H9 (cell line): Measurements from ENCODE around the gene WIPF2. TPM values are rescaled to one million over a fixed set of nuclear protein-coding genes. Genes with fewer than 3 reads are reported as not detected.
"Not testable (repeated sequence)": the region's sequence is repeated elsewhere in the genome, so short reads cannot be mapped to it uniquely, and the experiment has no call there.

Source experiments
- DNase-seq: peaks from one replicate; pipeline ENCODE4 v3.0.0-alpha.2; 2017
- H2AFZ ChIP-seq: one replicate; pipeline ENCODE4 v1.6.1; 2013; ENCODE audit warnings: mild to moderate bottlenecking, low read length, control low read depth, moderate library complexity
- H2AK5ac ChIP-seq: 2 replicates; pipeline ENCODE4 v1.6.1; 2013; ENCODE audit warnings: low read length, control low read depth, mixed read lengths; ENCODE audit not compliant: insufficient read length
- H2BK120ac ChIP-seq: one replicate; pipeline ENCODE4 v1.6.1; 2013; ENCODE audit warnings: low read depth, mild to moderate bottlenecking, low read length, control low read depth, inconsistent platforms; ENCODE audit not compliant: poor library complexity, severe bottlenecking
- H2BK12ac ChIP-seq: 2 replicates; pipeline ENCODE4 v1.6.1; 2013; ENCODE audit warnings: low read length, control low read depth, mixed read lengths, low read depth; ENCODE audit not compliant: insufficient read length
- H2BK15ac ChIP-seq: 2 replicates; pipeline ENCODE4 v1.6.1; 2013; ENCODE audit warnings: low read depth, low read length, control low read depth
- H2BK20ac ChIP-seq: one replicate; pipeline ENCODE4 v1.6.1; 2013; ENCODE audit warnings: low read depth, mild to moderate bottlenecking, low read length, control low read depth, inconsistent platforms; ENCODE audit not compliant: poor library complexity, severe bottlenecking
- H2BK5ac ChIP-seq: 2 replicates; pipeline ENCODE4 v1.6.1; 2013; ENCODE audit warnings: low read length, control low read depth, mixed read lengths; ENCODE audit not compliant: insufficient read length
- H3K14ac ChIP-seq: 2 replicates; pipeline ENCODE4 v1.6.1; 2013; ENCODE audit warnings: low read length, control low read depth; ENCODE audit not compliant: insufficient read depth
- H3K18ac ChIP-seq: 2 replicates; pipeline ENCODE4 v1.6.1; 2013; ENCODE audit warnings: low read depth, mild to moderate bottlenecking, mixed read lengths, low read length, control low read depth; ENCODE audit not compliant: insufficient read length
- H3K23ac ChIP-seq: 2 replicates; pipeline ENCODE4 v1.6.1; 2013; ENCODE audit warnings: low read length, control low read depth, mixed read lengths, low read depth; ENCODE audit not compliant: insufficient read length
- H3K23me2 ChIP-seq: 2 replicates; pipeline ENCODE4 v1.6.1; 2013; ENCODE audit warnings: low read depth, mild to moderate bottlenecking, mixed read lengths, low read length, control low read depth; ENCODE audit not compliant: insufficient read length, poor library complexity, severe bottlenecking
- H3K27ac ChIP-seq: 2 replicates; pipeline ENCODE4 v1.5.1; 2013; ENCODE audit warnings: low read length, control low read depth, mixed read lengths, low read depth; ENCODE audit not compliant: insufficient read length
- H3K27me3 ChIP-seq: 2 replicates; pipeline ENCODE4 v1.6.1; 2013; ENCODE audit warnings: low read length, control low read depth, inconsistent platforms; ENCODE audit not compliant: insufficient read depth
- H3K4ac ChIP-seq: 2 replicates; pipeline ENCODE4 v1.6.1; 2013; ENCODE audit warnings: low read depth, mild to moderate bottlenecking, control low read depth, inconsistent platforms, low read length, moderate library complexity
- H3K4me1 ChIP-seq: 2 replicates; pipeline ENCODE4 v1.6.1; 2013; ENCODE audit warnings: low read length, control low read depth, inconsistent platforms; ENCODE audit not compliant: insufficient read depth
- H3K4me2 ChIP-seq: 2 replicates; pipeline ENCODE4 v1.6.1; 2013; ENCODE audit warnings: low read length, control low read depth, mixed read lengths; ENCODE audit not compliant: insufficient read length, insufficient read depth
- H3K56ac ChIP-seq: 2 replicates; pipeline ENCODE4 v1.6.1; 2013; ENCODE audit warnings: low read depth, mild to moderate bottlenecking, mixed read lengths, low read length, control low read depth; ENCODE audit not compliant: insufficient read length
- H3K79me1 ChIP-seq: 2 replicates; pipeline ENCODE4 v1.6.1; 2013; ENCODE audit warnings: low read depth, mild to moderate bottlenecking, moderate library complexity, low read length, control low read depth, inconsistent platforms; ENCODE audit not compliant: insufficient read depth, poor library complexity, severe bottlenecking
- H3K79me2 ChIP-seq: 2 replicates; pipeline ENCODE4 v1.6.1; 2013; ENCODE audit warnings: low read length, control low read depth, inconsistent platforms; ENCODE audit not compliant: insufficient read depth
- H3K9ac ChIP-seq: 2 replicates; pipeline ENCODE4 v1.6.1; 2013; ENCODE audit warnings: low read length, control low read depth, mixed read lengths; ENCODE audit not compliant: insufficient read length; ENCODE audit errors: extremely low read depth
- H3K9me3 ChIP-seq: one replicate; pipeline ENCODE4 v1.6.1; 2013; ENCODE audit warnings: low read depth, low read length, inconsistent platforms; ENCODE audit not compliant: control insufficient read depth
- H3T11ph ChIP-seq: one replicate; pipeline ENCODE4 v1.6.1; 2013; ENCODE audit warnings: mild to moderate bottlenecking, low read length, control low read depth, inconsistent platforms
- H4K20me1 ChIP-seq: one replicate; pipeline ENCODE4 v1.6.1; 2013; ENCODE audit not compliant: control insufficient read depth, insufficient read length, insufficient read depth
- H4K5ac ChIP-seq: 2 replicates; pipeline ENCODE4 v1.6.1; 2013; ENCODE audit warnings: low read depth, mild to moderate bottlenecking, mixed read lengths, low read length, control low read depth; ENCODE audit not compliant: insufficient read length
- H4K8ac ChIP-seq: replicated peaks from 2 replicates; pipeline ENCODE4 v1.6.1; 2013; ENCODE audit warnings: low read length, control low read depth, mixed read lengths, low read depth; ENCODE audit not compliant: insufficient read length
- H4K91ac ChIP-seq: 2 replicates; pipeline ENCODE4 v1.6.1; 2013; ENCODE audit warnings: low read depth, mild to moderate bottlenecking, moderate library complexity, mixed read lengths, low read length, control low read depth; ENCODE audit not compliant: insufficient read length
- H3K27ac Mint-ChIP-seq, 3 experiments: 2 replicates in 2 of 3; 3 replicates in 1 of 3; pipeline ENCODE4 v1.8.0; 2020 to 2021; ENCODE audit warnings: mixed read lengths in 3 of 3, mild to moderate bottlenecking in 1 of 3, moderate library complexity in 1 of 3
- H3K27me3 Mint-ChIP-seq: 2 replicates; pipeline ENCODE4 v1.8.0; 2021; ENCODE audit warnings: low read depth, mild to moderate bottlenecking, moderate library complexity, mixed read lengths
- H3K36me3 Mint-ChIP-seq, 3 experiments: 2 replicates in 2 of 3; 3 replicates in 1 of 3; pipeline ENCODE4 v1.8.0; 2020 to 2021; ENCODE audit warnings: low read depth in 3 of 3, mixed read lengths in 3 of 3; ENCODE audit not compliant: insufficient read depth in 1 of 3
- H3K4me1 Mint-ChIP-seq, 2 experiments: 2 replicates each; pipeline ENCODE4 v1.8.0; 2020; ENCODE audit warnings: mixed read lengths in 2 of 2
- H3K4me3 Mint-ChIP-seq, 2 experiments: 2 replicates in 1 of 2; 3 replicates in 1 of 2; pipeline ENCODE4 v1.8.0; 2020 to 2021; ENCODE audit warnings: mild to moderate bottlenecking in 2 of 2, mixed read lengths in 2 of 2, moderate library complexity in 1 of 2
- H3K9me3 Mint-ChIP-seq, 2 experiments: 2 replicates in 1 of 2; 3 replicates in 1 of 2; pipeline ENCODE4 v1.8.0; 2020; ENCODE audit warnings: mild to moderate bottlenecking in 2 of 2, mixed read lengths in 2 of 2, moderate library complexity in 1 of 2
- CTCF ChIP-seq: fragments of 200-600 bp; sonication (generic); conservative IDR thresholded peaks from 3 replicates; pipeline ENCODE4 v1.8.0; 2021; ENCODE audit warnings: antibody characterized with exemption, mild to moderate bottlenecking
- WGBS: extraction: QIAGEN DNeasy Blood & Tissue Kit; methylation state at CpG from one replicate; pipeline ENCODE4 v1.1.7; 2013; ENCODE audit warnings: missing lambda C conversion rate, low lambda C conversion rate, mixed read lengths; ENCODE audit not compliant: insufficient read length; ENCODE audit errors: extremely low coverage; 5-methylcytosine and 5-hydroxymethylcytosine counted together
- total RNA-seq: library from RNA; stranded (reverse); gene quantifications from 2 replicates; pipeline ENCODE4 v1.2.1, GENCODE V29; 2021

The WIPF2 gene
- total RNA-seq, 1 experiment from 2014 or later: 24.2 TPM

GRCh38 chr17:40197550-40197949 is 21.6 kb upstream of the WIPF2 start:
- no peaks in the 10 kb centered on the region for H3K27me3 ChIP-seq
- no peak for DNase-seq
- Mint-ChIP-seq H3K36me3 (peaks cover 3 to 15% (median 14%) of the 10 kb centered on the region in 3 experiments; a peak in 6 of 7 replicates), H3K9me3 (no peaks in the 10 kb centered on the region), H3K4me3 (no peak overlapping the region), H3K4me1 (peaks cover 5 to 19% of the 10 kb centered on the region in 2 experiments), H3K27ac (no peak overlapping the region), H3K27me3 (peaks cover 4% of the 10 kb centered on the region)
- H4K8ac ChIP-seq: no peak overlapping the region
- H2BK12ac ChIP-seq: no peak overlapping the region
- no peak overlapping the region for H2BK120ac ChIP-seq
- H2BK5ac ChIP-seq: no peak overlapping the region
- no peaks in the 10 kb centered on the region for H3K79me2 ChIP-seq
- H2BK20ac ChIP-seq: no peak overlapping the region
- H2AFZ ChIP-seq: no peak overlapping the region
- no peak overlapping the region for H2AK5ac ChIP-seq
- H3K79me1 ChIP-seq: no peaks in the 10 kb centered on the region
- no peak overlapping the region for H3K27ac ChIP-seq
- H4K5ac ChIP-seq: no peak overlapping the region
- H3K23me2 ChIP-seq: no peaks in the 10 kb centered on the region
- no CpG with 5 or more reads among the region's 1 CpG for WGBS
- H3K4ac ChIP-seq: no peak overlapping the region
- H2BK15ac ChIP-seq: no peak overlapping the region
- H4K20me1 ChIP-seq: no peaks in the 10 kb centered on the region
- no peak overlapping the region for H3K9ac ChIP-seq
- H3K14ac ChIP-seq: no peak overlapping the region
- no peaks in the 10 kb centered on the region for H3K4me1 ChIP-seq
- H4K91ac ChIP-seq: no peak overlapping the region
- no peaks in the 10 kb centered on the region for H3K9me3 ChIP-seq
- no peak overlapping the region for H3K18ac ChIP-seq
- H3T11ph ChIP-seq: no peak overlapping the region
- H3K56ac ChIP-seq: no peak overlapping the region
- no peak for TF ChIP-seq CTCF
- H3K4me2 ChIP-seq: no peak overlapping the region
- no peak overlapping the region for H3K23ac ChIP-seq

GRCh38 chr17:40197965-40198456 is 21.1 kb upstream of the WIPF2 start:
- H3K27ac Mint-ChIP-seq, H2BK120ac ChIP-seq, H3K23ac ChIP-seq, H2BK5ac ChIP-seq, H2BK15ac ChIP-seq, H4K8ac ChIP-seq, H2BK12ac ChIP-seq, H4K91ac ChIP-seq, H3K4me3 Mint-ChIP-seq, H2BK20ac ChIP-seq, H3K27me3 ChIP-seq, H3K4me2 ChIP-seq, H3K23me2 ChIP-seq, H2AFZ ChIP-seq, H3K27ac ChIP-seq, H4K5ac ChIP-seq, H3T11ph ChIP-seq, H2AK5ac ChIP-seq, H3K18ac ChIP-seq, H4K20me1 ChIP-seq, H3K27me3 Mint-ChIP-seq, H3K14ac ChIP-seq, H3K9ac ChIP-seq, DNase-seq, H3K79me2 ChIP-seq, H3K9me3 ChIP-seq, H3K4ac ChIP-seq, H3K9me3 Mint-ChIP-seq, H3K4me1 ChIP-seq, H3K56ac ChIP-seq, H3K79me1 ChIP-seq: not testable (repeated sequence)
- WGBS: no CpG with 5 or more reads among the region's 8 CpGs
- peaks cover 0 to 10% (median 10%) of the 10 kb centered on the region in 3 experiments; a peak in 6 of 7 replicates for H3K36me3 Mint-ChIP-seq
- H3K4me1 Mint-ChIP-seq: peaks cover 3 to 14% of the 10 kb centered on the region in 2 experiments
